ENCODE measurements around the gene ETV6. TPM values are rescaled to one million over a fixed set of nuclear protein-coding genes. Genes with fewer than 3 reads are reported as not detected.

The ETV6 gene
- total RNA-seq, 4 donors from 2014 or later = 17.2 to 28.2 (median 19.3) TPM

GRCh38 chr12:11717519-11717961, 68.1 kb downstream of the ETV6 start:
- no peak for TF ChIP-seq CTCF (IDR thresholded peaks at IDR 0.05; ENCODE audit: low read depth)

- no peak for TF ChIP-seq CTCF (IDR thresholded peaks at IDR 0.05; ENCODE audit: low read depth)
Observed at GRCh38 chr12:11718105-11718504, 68.6 kb downstream of the ETV6 start.

GRCh38 chr12:11718768-11719253, 69.3 kb downstream of the ETV6 start:
- no peak for TF ChIP-seq CTCF (IDR thresholded peaks at IDR 0.05; ENCODE audit: low read depth)

- TF ChIP-seq CTCF (IDR thresholded peaks at IDR 0.05; ENCODE audit: low read depth) = no peak
Observed at GRCh38 chr12:11719678-11720099, 70.2 kb downstream of the ETV6 start.

GRCh38 chr12:11722071-11722470, 72.6 kb downstream of the ETV6 start:
- no peak for TF ChIP-seq CTCF (IDR thresholded peaks at IDR 0.05; ENCODE audit: low read depth)

GRCh38 chr12:11722578-11723138, 73.2 kb downstream of the ETV6 start:
- no peak for TF ChIP-seq CTCF (IDR thresholded peaks at IDR 0.05; ENCODE audit: low read depth)

GRCh38 chr12:11723993-11724392, 74.5 kb downstream of the ETV6 start:
- no peak for TF ChIP-seq CTCF (IDR thresholded peaks at IDR 0.05; ENCODE audit: low read depth)
